A673 (cell line): ENCODE measurements around the gene S100A5.

Experiments
- EZH2 ChIP-seq: fragments of 200-600 bp; sonication (generic); IDR thresholded peaks from 2 replicates; pipeline ENCODE4 v1.6.1; 2017; ENCODE audit warnings: borderline replicate concordance, low read depth, mild to moderate bottlenecking, mixed read lengths, antibody characterized with exemption, low read length; ENCODE audit not compliant: poor library complexity, severe bottlenecking
- TF ChIP-seq, protein P1 (sequence below): fragments of 300-800, 200-600 bp; sonication (generic); conservative IDR thresholded peaks from 2 replicates; pipeline ENCODE4 v1.5.1; 2017; ENCODE audit warnings: low read depth, mild to moderate bottlenecking, antibody characterized with exemption, low read length, moderate library complexity, mixed read lengths

- TF ChIP-seq, protein P1, sequence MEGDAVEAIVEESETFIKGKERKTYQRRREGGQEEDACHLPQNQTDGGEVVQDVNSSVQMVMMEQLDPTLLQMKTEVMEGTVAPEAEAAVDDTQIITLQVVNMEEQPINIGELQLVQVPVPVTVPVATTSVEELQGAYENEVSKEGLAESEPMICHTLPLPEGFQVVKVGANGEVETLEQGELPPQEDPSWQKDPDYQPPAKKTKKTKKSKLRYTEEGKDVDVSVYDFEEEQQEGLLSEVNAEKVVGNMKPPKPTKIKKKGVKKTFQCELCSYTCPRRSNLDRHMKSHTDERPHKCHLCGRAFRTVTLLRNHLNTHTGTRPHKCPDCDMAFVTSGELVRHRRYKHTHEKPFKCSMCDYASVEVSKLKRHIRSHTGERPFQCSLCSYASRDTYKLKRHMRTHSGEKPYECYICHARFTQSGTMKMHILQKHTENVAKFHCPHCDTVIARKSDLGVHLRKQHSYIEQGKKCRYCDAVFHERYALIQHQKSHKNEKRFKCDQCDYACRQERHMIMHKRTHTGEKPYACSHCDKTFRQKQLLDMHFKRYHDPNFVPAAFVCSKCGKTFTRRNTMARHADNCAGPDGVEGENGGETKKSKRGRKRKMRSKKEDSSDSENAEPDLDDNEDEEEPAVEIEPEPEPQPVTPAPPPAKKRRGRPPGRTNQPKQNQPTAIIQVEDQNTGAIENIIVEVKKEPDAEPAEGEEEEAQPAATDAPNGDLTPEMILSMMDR: no peak
- TF ChIP-seq EZH2: no peak
Observed at GRCh38 chr1:153520818-153521476, 19.8 kb downstream of the S100A5 start.
